ENCODE measurements around the gene NTNG1.
A peak's percentile ranks its signal among the peaks of the same experiment; 100 is the strongest.

Gene NTNG1

GRCh38 chr1:107531065-107531908, 390.4 kb downstream of the NTNG1 start:
- no peak for DNase-seq
- Mint-ChIP-seq H3K9me3 (no peaks in the 10 kb centered on the region), H3K4me3 (no peak overlapping the region), H3K27me3 (ENCODE audit: low read depth, poor library complexity) (peaks cover 4% of the 10 kb centered on the region), H3K4me1 (peaks cover 18% of the 10 kb centered on the region), H3K27ac (peak overlapping the region; percentile 34), H3K36me3 (ENCODE audit: low read depth) (no peaks in the 10 kb centered on the region)
- TF ChIP-seq CTCF (IDR thresholded peaks at IDR 0.05), result no peak

- Mint-ChIP-seq H3K27ac (no peak overlapping the region), H3K4me3 (no peak overlapping the region), H3K27me3 (ENCODE audit: low read depth, poor library complexity) (peaks cover 4% of the 10 kb centered on the region), H3K36me3 (ENCODE audit: low read depth) (no peaks in the 10 kb centered on the region), H3K4me1 (peaks cover 20% of the 10 kb centered on the region), H3K9me3 (no peaks in the 10 kb centered on the region)
- no peak for DNase-seq
- TF ChIP-seq CTCF (IDR thresholded peaks at IDR 0.05), result no peak
Observed at GRCh38 chr1:107532318-107532717, 391.5 kb downstream of the NTNG1 start.

All from nephron progenitor cell (in vitro differentiated cells).